GM18951 (cell line): Measurements from ENCODE around the gene VIPR2.

ENCODE experiments used
- POLR2A ChIP-seq: IDR thresholded peaks from 4 replicates; pipeline ENCODE4 v1.6.1; 2011; ENCODE audit warnings: mild to moderate bottlenecking; ENCODE audit not compliant: insufficient read length, insufficient read depth; ENCODE audit errors: extremely low read depth
- in situ Hi-C: fragments of 300-500 bp; cut with MboI; formaldehyde crosslinking; loops from one replicate; pipeline ENCODE4 v1.12.0; 2022; ENCODE audit warnings: low sequenced_read_pairs, mixed read lengths, inconsistent platforms; ENCODE audit not compliant: unreplicated experiment

VIPR2 gene

DNA sequence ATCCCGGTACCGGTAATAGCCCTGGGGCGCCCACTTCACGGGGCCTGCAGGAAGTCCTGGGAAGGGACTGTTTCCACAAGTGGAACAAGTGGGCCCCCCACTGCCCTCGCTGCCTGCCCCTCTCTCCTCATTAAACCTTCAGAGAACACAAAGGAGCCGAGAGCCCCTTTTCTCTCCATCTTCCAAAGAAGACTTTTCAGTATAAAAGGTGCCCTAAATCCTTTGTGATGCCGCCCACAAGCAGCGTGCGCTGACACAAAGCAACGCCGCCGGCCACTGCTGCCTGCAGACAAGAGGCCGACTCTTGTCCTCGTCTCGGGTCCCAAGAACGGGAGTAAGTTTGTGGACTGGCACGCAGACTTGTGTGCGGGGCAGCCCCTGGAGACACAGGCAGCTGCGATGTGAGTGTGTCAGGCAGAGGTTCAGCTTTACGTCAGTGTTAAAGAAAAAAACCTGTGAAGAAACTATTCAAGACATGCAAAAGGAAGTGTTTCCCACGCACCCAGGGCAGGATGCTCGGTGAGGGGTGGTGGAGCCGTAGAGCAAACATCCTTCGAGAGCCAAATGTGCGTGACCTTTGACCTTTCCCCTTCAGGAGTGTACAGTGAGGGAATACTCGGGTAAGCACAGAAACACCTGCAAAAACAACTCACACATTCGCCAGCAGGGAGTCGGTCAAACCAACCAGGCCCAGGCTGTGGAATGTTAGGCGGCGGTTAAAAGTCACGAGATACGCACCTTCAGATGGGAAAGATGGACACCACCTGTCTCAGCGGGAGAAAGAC lies 118.2 kb downstream of the VIPR2 start:
- TF ChIP-seq POLR2A, result no peak
- in situ Hi-C loops, result no loop called here

- in situ Hi-C loops, result no loop called here
- TF ChIP-seq POLR2A, result no peak
Measured at GRCh38 chr7:159025161-159025779, 119.4 kb downstream of the VIPR2 start.

GRCh38 chr7:159024280-159024951 lies 120.3 kb downstream of the VIPR2 start:
- TF ChIP-seq POLR2A, result no peak
- in situ Hi-C loops, result no loop called here

DNA sequence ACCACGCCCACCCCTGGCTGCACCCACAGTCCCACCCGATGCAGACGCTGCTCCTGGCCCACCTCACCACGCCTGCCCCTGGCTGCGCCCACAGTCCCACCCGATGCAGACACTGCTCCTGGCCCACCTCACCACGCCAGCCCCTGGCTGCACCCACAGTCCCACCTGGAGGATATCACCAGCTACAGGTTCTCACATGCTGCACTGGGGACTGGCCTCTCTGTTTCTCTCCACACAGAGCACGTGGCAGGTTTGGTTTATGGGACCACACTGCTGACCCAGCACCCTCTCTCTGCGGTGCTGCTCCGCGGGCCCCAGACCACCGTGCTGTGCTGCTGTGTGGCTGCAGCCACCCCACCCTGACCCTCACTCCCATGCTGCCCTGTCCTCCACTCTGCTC lies 120.9 kb downstream of the VIPR2 start:
- in situ Hi-C loops, result no loop called here
- TF ChIP-seq POLR2A, result no peak

GRCh38 chr7:159023206-159023605 lies 121.5 kb downstream of the VIPR2 start:
- in situ Hi-C loops, result no loop called here
- TF ChIP-seq POLR2A, result no peak

GRCh38 chr7:159022238-159022993 lies 122.3 kb downstream of the VIPR2 start:
- TF ChIP-seq POLR2A, result no peak
- in situ Hi-C loops, result no loop called here

DNA sequence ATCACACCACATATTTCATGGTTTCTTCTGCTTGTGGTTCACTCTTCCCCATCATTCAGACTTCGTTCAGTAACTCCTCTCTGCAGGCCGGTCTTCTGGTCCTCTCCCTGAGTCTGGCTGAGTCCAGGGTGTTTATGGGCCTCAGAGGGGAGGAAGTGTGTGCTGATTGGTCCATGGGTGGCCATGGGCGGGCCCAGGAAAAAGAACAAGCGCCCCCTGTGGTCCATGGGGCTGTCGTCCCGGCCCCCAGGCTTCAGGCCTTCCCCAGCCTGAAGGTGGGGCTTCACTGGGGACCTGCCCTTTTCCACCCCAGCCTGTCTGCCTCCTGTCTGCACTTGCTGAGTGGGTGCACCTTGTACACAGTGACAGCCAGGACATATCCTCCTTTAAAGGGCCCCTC lies 123.7 kb downstream of the VIPR2 start:
- in situ Hi-C loops, result no loop called here
- TF ChIP-seq POLR2A, result no peak

DNA sequence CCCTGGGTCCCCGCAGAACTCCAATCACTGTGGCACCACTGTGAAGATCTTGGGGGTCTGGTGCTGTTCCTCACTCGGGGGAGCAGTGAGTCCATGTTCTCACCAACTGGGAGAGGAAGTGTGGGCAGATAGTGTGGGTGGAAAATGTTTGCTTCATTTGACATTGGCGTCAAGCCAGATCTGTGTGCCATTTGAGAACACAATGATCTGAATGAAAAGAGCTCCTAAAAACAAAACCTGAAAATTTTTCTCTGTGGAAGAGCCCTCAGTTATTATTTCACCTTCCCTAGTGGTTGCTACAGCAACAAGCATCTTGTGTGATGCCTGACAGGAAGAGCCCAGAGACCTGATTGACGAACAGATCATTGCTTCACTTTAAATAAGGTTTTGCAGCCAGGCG lies 125.6 kb downstream of the VIPR2 start:
- no peak for TF ChIP-seq POLR2A
- in situ Hi-C loops, result no loop called here

DNA sequence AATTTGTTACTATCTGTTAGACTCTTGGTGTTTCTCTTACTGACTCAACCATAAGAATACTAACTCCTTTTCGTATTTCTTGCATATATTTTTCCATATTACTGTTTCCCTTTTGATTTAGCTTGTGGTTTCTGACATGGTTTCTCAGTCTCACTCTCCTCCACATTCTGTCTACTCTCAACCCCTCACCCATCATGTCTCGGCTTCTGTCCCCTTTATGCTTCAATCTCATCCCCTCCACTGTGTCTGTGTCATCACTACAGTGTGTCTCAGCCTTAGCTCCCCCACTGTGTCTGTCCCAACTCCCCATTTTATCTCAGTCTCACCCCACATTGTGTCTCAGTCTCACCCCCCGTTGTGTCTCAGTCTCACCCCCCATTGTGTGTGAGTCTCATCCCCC lies 126.9 kb downstream of the VIPR2 start:
- no peak for TF ChIP-seq POLR2A
- in situ Hi-C loops, result no loop called here

GRCh38 chr7:159017210-159017609 lies 127.5 kb downstream of the VIPR2 start:
- in situ Hi-C loops, result no loop called here
- TF ChIP-seq POLR2A, result no peak

- no peak for TF ChIP-seq POLR2A
- in situ Hi-C loops, result no loop called here
Measured at GRCh38 chr7:159016591-159016990, 128.1 kb downstream of the VIPR2 start.

DNA sequence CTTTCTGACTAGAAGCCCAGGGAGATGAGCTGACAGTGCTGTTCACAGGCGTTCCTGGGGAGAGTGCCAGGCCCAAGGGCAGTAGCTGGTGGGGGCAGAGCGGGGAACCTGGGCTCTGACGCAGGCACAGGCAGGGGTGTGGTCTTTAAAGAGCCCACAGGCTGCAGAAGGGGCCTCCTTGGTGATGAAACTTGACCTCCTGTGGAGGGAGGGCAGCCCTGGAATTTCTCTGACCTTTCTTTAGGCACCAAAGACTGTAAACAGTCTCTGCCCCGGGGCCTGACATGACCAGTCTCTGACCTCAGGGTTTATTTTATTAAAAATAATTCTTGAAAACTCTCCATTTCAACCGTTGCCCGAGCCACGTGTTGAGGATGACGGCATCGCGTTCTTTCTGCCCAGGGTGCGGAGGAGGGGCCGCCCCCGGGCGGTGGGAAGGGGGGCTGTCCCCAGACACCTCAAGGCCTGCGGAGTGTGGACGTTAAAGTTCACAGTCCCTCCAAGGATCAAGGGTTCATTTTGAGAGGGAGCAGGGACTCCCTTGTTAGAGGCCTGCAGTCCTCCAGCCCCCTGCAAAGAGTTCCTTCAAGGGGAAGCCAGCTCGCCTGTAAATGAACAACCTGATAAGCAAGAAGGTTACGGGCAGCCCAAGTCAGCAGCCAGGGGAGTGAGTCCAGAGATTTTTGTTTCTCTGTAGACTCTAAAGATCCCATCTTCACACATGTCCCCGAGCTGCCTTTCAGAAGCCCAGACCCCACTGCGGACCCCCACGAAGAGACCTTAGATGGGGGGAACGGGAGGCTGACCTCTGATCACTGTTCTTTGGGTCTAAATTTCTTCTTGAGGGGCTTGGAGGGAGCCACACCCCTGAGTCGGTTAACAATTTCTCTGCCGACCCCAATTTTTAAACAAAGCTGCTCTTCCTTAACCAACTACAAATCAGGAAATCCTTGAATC lies 128.9 kb downstream of the VIPR2 start:
- no peak for TF ChIP-seq POLR2A
- in situ Hi-C loops, result no loop called here
